Fibroblast of skin of right biceps (primary cell): ENCODE data around the gene ELOVL2.
A peak's percentile ranks its signal among the peaks of the same experiment; 100 is the strongest.

ENCODE experiments used
- DNase-seq: peaks from one replicate; pipeline ENCODE4 v3.0.0-alpha.2; 2013

Gene ELOVL2

DNA sequence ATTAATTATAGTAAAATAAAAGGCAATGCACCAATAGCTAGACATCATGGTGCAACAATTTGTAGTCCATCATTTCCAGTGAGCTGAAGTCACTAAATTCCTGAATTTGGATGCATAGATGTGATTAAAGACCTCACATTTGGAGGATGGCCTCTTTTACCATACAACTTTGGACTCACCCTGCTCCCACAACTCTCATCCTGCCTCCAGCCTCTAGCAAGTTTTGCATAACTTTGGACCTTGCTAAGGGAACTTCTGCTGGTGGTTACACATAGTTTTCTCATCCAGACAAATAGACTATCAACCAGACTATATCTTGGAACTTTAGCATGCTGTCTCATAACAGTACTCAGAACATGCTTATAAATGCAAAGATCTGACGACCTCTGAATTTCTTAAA, 12.8 kb upstream of the ELOVL2 start:
- no peak for DNase-seq

GRCh38 chr6:11055127-11055627, 11.1 kb upstream of the ELOVL2 start:
- DNase-seq = no peak

DNA sequence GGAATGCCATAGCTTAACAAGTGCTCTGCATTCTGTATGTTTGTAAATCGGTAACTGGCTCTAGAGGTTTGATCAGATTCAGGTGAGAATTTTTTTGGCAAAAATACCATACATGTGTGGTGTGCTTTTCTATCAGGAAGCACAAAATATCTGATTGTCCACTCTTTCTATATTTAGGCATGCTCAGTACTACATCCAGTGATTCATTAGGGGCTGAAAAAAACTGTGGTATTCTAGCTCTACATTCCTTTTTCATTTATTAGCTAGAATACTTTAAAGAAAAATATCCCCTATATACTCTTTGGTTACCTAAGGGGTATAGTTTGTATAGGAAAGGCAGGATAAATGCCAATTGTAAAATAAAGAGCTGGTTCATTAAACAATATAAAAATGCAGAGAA, 10.6 kb upstream of the ELOVL2 start:
- peak; percentile 29 for DNase-seq

DNA sequence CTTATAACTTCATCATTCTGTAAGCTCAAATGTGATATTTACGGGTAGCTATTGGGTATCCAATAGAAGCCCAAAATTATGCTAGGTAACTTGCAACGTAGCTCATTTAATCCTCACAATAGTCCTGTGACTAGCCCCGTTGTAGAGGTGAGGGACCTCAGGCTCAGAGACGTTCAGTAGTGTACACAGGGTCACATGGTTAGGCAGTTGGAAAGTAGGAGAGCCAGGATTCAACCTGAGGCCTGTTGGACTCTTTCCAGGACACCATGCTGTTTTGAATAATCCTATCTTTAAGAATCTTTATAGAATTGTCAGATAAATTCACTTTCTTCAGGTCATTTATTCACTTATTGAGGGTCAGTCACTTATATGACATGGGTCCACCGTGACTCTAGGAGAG, 9.2 kb upstream of the ELOVL2 start:
- DNase-seq = no peak

DNA sequence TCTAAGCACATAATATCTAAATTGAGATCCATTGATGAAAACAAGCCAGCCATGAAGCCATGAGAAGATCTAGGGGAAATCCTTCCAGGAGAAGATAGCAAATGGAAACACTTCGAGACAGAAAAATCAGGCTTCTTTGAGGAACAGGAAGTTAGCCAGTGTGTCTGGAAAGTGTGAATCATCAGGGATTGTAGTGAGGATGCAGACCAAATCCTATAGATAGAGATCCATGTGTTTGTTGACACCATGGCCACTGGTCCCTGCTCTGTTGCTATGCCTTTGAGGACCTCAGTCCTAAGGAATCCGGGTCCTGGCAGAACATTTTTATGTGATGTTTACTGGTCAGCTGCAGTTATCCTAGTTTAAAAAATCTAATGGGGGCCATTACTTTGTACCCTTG, 6.6 kb upstream of the ELOVL2 start:
- peak; percentile 63 for DNase-seq

DNA sequence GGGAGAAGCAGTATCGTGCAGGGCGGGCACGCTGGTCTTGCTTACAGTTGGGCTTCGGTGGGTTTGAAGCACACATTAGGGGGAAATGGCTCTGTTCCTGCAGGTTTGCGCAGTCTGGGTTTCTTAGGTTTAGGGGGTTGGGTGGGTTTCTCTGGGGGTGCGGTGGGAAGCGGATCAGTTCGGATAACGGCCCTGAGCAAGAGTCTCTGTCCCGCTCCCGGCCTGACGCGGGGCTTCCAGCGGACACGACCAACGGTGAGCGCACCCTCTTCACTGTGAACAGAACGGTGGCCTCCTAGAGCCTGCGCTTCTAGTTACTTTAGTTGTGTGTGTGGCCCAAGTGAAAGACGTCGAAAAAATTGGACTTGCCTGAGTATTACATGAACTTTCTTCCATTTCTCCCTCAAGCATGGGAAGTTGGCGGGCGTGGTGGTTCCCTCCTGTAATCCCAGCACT, 635 bp upstream of the ELOVL2 start:
- no peak for DNase-seq

DNA sequence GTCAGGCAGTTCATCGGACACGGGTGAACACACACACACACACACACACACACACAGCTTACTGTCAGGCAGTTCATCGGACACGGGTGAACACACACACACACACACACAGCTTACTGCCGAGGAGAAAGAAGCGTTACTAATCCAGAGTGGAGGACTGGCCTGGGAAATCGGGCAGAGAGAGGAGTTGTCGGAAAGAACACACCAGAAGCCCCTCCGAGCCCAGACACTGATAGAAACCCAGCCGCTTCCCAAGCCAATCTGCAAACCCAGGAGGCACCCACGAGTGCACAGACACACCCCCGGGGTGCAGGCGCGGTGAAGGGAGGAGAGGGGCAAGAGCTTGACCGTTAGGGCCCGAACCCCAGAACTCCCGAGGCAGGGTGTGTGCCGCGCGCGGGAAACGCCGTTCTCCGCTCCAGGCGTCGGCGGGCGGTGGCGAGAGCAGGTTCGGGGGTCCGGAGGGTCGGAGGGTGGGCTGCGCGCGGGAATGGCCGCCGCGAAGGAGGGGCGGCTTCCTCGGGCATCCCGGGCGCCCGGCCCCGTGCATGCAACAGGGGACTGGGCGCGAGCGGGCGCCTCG, 636 bp downstream of the ELOVL2 start:
- DNase-seq = peak; percentile 24

DNA sequence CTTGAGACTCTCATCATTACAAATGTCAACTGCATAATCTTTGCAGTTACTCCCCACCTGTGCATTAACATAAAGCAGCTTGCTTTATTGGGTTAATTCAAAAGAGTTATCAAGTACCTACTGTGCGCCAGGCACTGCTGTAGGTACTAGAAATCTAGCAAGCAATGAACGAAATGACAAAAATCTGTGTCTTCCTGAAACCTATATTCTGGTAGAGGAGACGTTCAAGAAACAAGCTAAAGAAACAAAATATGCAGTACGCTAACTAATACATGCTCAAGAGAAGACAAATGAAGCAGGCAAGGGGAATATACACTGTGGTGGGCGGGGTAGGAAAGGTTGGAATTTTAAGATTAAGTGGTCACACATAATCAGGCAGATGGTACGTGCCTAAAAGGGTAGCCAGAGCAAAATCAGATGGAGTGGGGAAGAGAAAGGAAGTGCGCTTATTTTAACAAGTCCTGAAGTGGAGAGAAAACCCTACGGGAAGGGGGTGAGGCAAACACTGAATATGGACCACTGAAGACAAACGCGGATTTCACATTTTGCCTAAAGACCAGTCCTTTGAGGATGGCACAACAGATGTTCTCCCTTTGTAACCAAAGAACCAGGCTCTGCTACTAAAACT, 1.2 kb downstream of the ELOVL2 start:
- peak; percentile 33 for DNase-seq

GRCh38 chr6:11042025-11042749, 1.9 kb downstream of the ELOVL2 start:
- DNase-seq = no peak

- DNase-seq = no peak
Observed at GRCh38 chr6:11040134-11040533, 4.0 kb downstream of the ELOVL2 start.

- DNase-seq = no peak
Observed at GRCh38 chr6:11039040-11039439, 5.1 kb downstream of the ELOVL2 start.

DNA sequence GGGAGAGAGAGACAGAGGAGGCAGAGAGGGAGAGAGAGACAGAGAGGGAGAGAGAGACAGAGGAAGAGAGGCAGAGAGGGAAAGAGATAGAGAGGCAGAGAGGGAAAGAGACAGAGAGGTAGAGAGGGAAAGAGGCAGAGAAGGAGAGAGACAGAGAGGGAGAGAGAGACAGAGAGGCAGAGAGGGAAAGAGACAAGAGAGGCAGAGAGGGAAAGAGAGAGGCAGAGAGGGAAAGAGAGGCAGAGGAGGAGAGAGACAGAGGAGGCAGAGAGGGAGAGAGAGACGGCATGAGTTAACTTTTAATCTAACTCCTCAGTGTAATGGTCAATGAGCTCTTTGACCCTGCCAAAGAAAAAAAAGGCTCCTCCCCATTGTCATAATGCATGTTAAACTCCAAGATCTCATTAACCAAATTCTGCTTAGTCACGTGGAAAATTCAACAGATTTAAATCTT, 7.1 kb downstream of the ELOVL2 start:
- DNase-seq = no peak

GRCh38 chr6:11036351-11036740, 7.8 kb downstream of the ELOVL2 start:
- DNase-seq = no peak

DNA sequence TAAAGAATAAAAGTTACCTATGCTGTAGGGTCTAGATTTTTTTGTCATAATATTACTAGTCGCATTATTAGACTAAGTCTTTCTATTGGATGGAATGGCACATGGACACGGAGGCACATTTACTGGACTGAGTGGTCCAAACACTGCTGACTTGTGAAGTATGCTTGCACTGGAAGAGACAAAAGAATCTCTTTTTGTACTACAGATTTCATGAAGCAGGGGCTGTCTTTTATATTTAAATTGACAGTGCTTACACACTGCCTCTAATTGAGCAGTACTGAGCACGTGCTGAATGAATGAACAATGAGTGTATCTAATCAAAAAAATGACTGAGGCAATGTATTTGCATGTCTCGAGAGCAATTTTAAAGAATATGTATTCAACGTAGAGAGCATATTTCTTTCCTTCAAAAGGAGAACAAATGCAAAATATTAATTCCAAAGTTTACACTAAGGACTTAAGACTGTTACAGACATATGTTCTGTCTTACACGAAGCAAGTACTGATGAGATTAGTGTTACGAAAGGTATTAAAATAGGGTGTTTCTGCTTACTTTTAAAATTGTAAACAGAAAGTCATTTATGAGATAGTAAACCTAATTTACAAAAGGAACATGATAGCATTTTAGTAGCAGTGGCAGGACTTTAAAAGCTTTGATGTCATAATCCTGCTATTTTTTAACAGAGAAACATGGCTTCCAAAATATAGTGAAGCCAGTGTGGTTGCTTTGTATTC, 8.3 kb downstream of the ELOVL2 start:
- no peak for DNase-seq

DNA sequence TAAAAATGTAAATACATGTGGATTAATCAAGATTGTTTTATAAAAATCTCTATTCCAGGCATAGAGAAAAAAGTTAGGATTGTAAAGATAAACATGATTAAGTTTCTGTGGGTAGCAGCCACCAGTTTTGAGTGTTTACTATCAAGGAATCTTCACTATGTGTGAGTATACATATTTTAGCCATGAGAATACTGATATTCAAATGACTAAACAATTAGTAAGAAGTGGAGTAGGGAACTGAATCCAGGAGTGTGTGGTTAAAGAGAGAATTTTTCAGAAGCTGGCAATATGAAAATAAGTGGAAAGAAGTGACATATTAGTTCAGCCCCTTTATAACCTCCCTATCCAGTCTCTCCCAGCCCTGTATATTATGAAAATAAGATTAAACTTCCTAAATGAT, 10.3 kb downstream of the ELOVL2 start:
- DNase-seq = peak; percentile 88

GRCh38 chr6:11030904-11031303, 13.2 kb downstream of the ELOVL2 start:
- DNase-seq = no peak

DNA sequence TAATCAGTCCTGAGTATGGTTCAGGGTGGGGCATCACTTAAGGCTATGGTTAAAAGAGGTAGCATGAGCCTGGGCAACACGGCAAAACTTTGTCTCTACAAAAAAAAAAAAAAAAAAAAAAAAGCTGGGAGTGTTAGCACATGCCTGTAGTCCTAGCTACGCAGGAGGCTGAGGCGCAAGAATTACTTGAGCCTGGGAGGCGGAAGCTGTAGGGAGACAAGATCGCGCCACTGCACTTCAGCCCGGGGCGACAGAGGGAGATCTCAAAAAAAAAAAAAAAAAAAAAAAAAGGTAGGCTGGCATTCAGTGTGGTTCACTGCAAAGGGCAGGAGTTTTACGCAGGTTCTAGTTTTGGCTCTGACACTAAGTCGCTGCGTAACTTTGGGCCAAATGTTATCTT, 15.1 kb downstream of the ELOVL2 start:
- DNase-seq = no peak

GRCh38 chr6:11027565-11028110, 16.5 kb downstream of the ELOVL2 start:
- DNase-seq = no peak

GRCh38 chr6:11025921-11026635, 18.0 kb downstream of the ELOVL2 start:
- DNase-seq = no peak

- DNase-seq = no peak
Observed at GRCh38 chr6:11025130-11025529, 19.0 kb downstream of the ELOVL2 start.

GRCh38 chr6:11023032-11023431, 21.1 kb downstream of the ELOVL2 start:
- DNase-seq = peak; percentile 52

DNA sequence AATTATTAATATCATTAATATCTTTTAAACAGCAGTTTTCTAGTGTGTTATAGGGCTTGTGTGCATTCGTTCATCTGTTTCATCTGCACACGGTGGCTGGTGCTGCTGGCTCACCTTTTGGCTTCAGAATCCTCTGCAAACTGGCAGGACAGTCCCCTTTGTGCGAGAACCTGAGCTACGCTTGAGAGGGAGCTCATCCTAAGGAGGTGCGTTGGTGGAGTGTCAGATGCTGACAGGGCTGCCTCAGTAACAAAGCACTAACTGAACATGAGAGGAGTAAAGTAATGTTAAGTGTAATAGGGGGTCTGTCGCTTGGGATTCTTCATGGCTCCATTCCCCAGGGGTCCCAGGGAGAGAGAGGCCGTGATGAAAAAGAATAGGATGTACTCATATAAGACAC, 22.4 kb downstream of the ELOVL2 start:
- no peak for DNase-seq
